ENCODE measurements around the gene NEURL1B.
"Not testable (repeated sequence)": the region's sequence is repeated elsewhere in the genome, so short reads cannot be mapped to it uniquely, and the experiment has no call there.

The NEURL1B gene

GRCh38 chr5:172659909-172660628, 19.0 kb downstream of the NEURL1B start:
- DNase-seq: peak; percentile 47

- no peak for DNase-seq
Observed at GRCh38 chr5:172660974-172661373, 19.9 kb downstream of the NEURL1B start.

- no peak for DNase-seq
Observed at GRCh38 chr5:172661526-172661925, 20.5 kb downstream of the NEURL1B start.

- no peak for DNase-seq
Observed at GRCh38 chr5:172662596-172662995, 21.5 kb downstream of the NEURL1B start.

GRCh38 chr5:172664018-172664417, 23.0 kb downstream of the NEURL1B start:
- no peak for DNase-seq

- DNase-seq: no peak
Observed at GRCh38 chr5:172664681-172665541, 23.8 kb downstream of the NEURL1B start.

GRCh38 chr5:172666251-172666650, 25.2 kb downstream of the NEURL1B start:
- DNase-seq: no peak

- DNase-seq: no peak
Observed at GRCh38 chr5:172667786-172668593, 26.9 kb downstream of the NEURL1B start.

GRCh38 chr5:172668594-172669071, 27.6 kb downstream of the NEURL1B start:
- no peak for DNase-seq

- DNase-seq: no peak
Observed at GRCh38 chr5:172669386-172670004, 28.4 kb downstream of the NEURL1B start.

- no peak for DNase-seq
Observed at GRCh38 chr5:172670005-172670402, 28.9 kb downstream of the NEURL1B start.

- DNase-seq: no peak
Observed at GRCh38 chr5:172670444-172670843, 29.4 kb downstream of the NEURL1B start.

- no peak for DNase-seq
Observed at GRCh38 chr5:172671091-172671490, 30.0 kb downstream of the NEURL1B start.

- DNase-seq: no peak
Observed at GRCh38 chr5:172672681-172673080, 31.6 kb downstream of the NEURL1B start.

- DNase-seq: no peak
Observed at GRCh38 chr5:172674155-172674554, 33.1 kb downstream of the NEURL1B start.

- DNase-seq: no peak
Observed at GRCh38 chr5:172676914-172677475, 35.9 kb downstream of the NEURL1B start.

GRCh38 chr5:172678362-172678874, 37.4 kb downstream of the NEURL1B start:
- DNase-seq: not testable (repeated sequence)

- DNase-seq: no peak
Observed at GRCh38 chr5:172678902-172679301, 37.8 kb downstream of the NEURL1B start.

- no peak for DNase-seq
Observed at GRCh38 chr5:172679628-172680212, 38.7 kb downstream of the NEURL1B start.

- peak; percentile 22 for DNase-seq
Observed at GRCh38 chr5:172680921-172681320, 39.9 kb downstream of the NEURL1B start.

- no peak for DNase-seq
Observed at GRCh38 chr5:172681421-172681820, 40.4 kb downstream of the NEURL1B start.

GRCh38 chr5:172683264-172683644, 42.2 kb downstream of the NEURL1B start:
- DNase-seq: no peak

Measured in CD4-positive, alpha-beta T cell treated with Interleukin-15 for 1 hour (primary cell).